GM15510 (cell line): ENCODE measurements around the gene XKRX.

Experiments
- POLR2A ChIP-seq: IDR thresholded peaks from 3 replicates; pipeline ENCODE4 v1.6.1; 2011; ENCODE audit warnings: borderline replicate concordance; ENCODE audit not compliant: insufficient read length; ENCODE audit errors: extremely low read depth

The XKRX gene

GRCh38 chrX:100926453-100926852, 2.3 kb downstream of the XKRX start:
- TF ChIP-seq POLR2A: no peak

GRCh38 chrX:100924375-100924774, 4.3 kb downstream of the XKRX start:
- no peak for TF ChIP-seq POLR2A

GRCh38 chrX:100915562-100915961, 13.2 kb downstream of the XKRX start:
- TF ChIP-seq POLR2A: no peak

GRCh38 chrX:100913111-100913510, 15.6 kb downstream of the XKRX start:
- TF ChIP-seq POLR2A: no peak

- no peak for TF ChIP-seq POLR2A
Observed at GRCh38 chrX:100911731-100912130, 17.0 kb downstream of the XKRX start.

GRCh38 chrX:100905620-100906019, 23.1 kb downstream of the XKRX start:
- TF ChIP-seq POLR2A: no peak

GRCh38 chrX:100904433-100904832, 24.3 kb downstream of the XKRX start:
- no peak for TF ChIP-seq POLR2A

GRCh38 chrX:100895365-100896075, 33.2 kb downstream of the XKRX start:
- no peak for TF ChIP-seq POLR2A

GRCh38 chrX:100883654-100884053, 45.1 kb downstream of the XKRX start:
- no peak for TF ChIP-seq POLR2A

GRCh38 chrX:100880368-100880767, 48.3 kb downstream of the XKRX start:
- TF ChIP-seq POLR2A: no peak

- TF ChIP-seq POLR2A: no peak
Observed at GRCh38 chrX:100874325-100874724, 54.4 kb downstream of the XKRX start, which contains the start of gene NOX1. Gene NOX1 (minus strand): TSS chrX:100874359. CDS start chrX:100874139, 220 bp downstream.

- TF ChIP-seq POLR2A: no peak
Observed at GRCh38 chrX:100871594-100872560, 56.8 kb downstream of the XKRX start.

- no peak for TF ChIP-seq POLR2A
Observed at GRCh38 chrX:100870527-100870926, 58.2 kb downstream of the XKRX start.

GRCh38 chrX:100868273-100868672, 60.4 kb downstream of the XKRX start:
- no peak for TF ChIP-seq POLR2A

- no peak for TF ChIP-seq POLR2A
Observed at GRCh38 chrX:100864657-100865391, 63.9 kb downstream of the XKRX start.
